ENCODE results near the gene JAML.

DNA sequence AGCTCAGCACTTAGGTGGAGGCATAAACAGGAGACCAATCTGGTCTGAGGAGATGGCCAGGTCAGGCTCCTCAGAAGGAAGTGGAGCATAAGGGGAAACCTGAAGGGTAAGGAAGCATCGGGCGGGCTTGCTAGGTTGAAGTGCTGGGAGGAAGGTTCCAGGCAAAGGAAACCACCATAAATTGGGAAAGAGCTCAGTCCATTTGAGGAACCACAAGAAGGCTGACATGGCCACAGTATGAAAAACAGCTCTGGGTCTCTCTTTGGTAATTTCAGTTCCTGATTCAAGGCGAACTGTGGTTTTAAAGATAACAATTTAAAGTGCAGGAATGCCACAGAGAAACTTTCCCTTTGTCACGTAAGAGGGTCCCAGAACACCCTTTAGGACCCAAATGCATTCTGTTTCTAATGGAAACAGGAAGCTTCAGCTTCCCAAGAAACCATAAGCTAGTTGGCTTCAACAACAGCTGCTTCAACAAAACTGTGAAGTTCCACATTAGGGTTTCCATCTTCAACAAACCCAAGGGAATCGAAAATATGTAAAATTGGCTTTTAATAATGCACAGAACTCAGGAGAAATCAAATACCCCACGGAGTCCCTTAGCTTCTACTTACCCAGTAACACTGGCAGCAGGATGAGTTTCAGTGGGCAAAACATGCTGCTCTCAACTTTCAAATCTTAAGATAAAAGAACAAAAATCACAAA lies 10.4 kb downstream of the JAML start:
- no peak for TF ChIP-seq EZH2 (IDR thresholded peaks at IDR 0.05; ENCODE audit: borderline replicate concordance, low read length)
- TF ChIP-seq, protein P1, sequence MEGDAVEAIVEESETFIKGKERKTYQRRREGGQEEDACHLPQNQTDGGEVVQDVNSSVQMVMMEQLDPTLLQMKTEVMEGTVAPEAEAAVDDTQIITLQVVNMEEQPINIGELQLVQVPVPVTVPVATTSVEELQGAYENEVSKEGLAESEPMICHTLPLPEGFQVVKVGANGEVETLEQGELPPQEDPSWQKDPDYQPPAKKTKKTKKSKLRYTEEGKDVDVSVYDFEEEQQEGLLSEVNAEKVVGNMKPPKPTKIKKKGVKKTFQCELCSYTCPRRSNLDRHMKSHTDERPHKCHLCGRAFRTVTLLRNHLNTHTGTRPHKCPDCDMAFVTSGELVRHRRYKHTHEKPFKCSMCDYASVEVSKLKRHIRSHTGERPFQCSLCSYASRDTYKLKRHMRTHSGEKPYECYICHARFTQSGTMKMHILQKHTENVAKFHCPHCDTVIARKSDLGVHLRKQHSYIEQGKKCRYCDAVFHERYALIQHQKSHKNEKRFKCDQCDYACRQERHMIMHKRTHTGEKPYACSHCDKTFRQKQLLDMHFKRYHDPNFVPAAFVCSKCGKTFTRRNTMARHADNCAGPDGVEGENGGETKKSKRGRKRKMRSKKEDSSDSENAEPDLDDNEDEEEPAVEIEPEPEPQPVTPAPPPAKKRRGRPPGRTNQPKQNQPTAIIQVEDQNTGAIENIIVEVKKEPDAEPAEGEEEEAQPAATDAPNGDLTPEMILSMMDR (conservative IDR thresholded peaks at IDR 0.05 in 1 of 2, IDR thresholded peaks at IDR 0.05 in 1 of 2; ENCODE audit: extremely low read depth in 1 of 2, insufficient read depth in 1 of 2, low read depth in 1 of 2, low read length in 2 of 2): no peak

All from mammary epithelial cell (primary cell).